ENCODE measurements around the gene HERC2.
"Not testable (repeated sequence)": the region's sequence is repeated elsewhere in the genome, so short reads cannot be mapped to it uniquely, and the experiment has no call there.

Gene HERC2

GRCh38 chr15:28219116-28219515 lies 102.9 kb downstream of the HERC2 start:
- intact Hi-C loops (cut with DNase I; ENCODE audit: low total_unique reads): no loop called here

GRCh38 chr15:28216946-28217546 lies 104.9 kb downstream of the HERC2 start:
- H3K4me1 ChIP-seq; H3K27ac ChIP-seq; DNase-seq; H3K9me3 ChIP-seq; intact Hi-C loops (cut with DNase I; ENCODE audit: low total_unique reads); H3K27me3 ChIP-seq; H3K4me3 ChIP-seq: not testable (repeated sequence)
- H3K36me3 ChIP-seq: peaks cover 41 to 83% (median 61%) of the 10 kb centered on the region in 3 donors

More at GRCh38 chr15:28219116-28219515, 102.9 kb downstream of the HERC2 start:
- H3K27ac ChIP-seq: no peak overlapping the region
- H3K36me3 ChIP-seq: peaks cover 38 to 74% (median 48%) of the 10 kb centered on the region in 3 donors
- H3K27me3 ChIP-seq: no peaks in the 10 kb centered on the region
- DNase-seq: no peak
- no peak for TF ChIP-seq CTCF (IDR thresholded peaks at IDR 0.05)
- no peaks in the 10 kb centered on the region for H3K4me1 ChIP-seq
- H3K4me3 ChIP-seq: no peak overlapping the region
- no peaks in the 10 kb centered on the region for H3K9me3 ChIP-seq

- H3K36me3 ChIP-seq: peaks cover 45 to 83% (median 67%) of the 10 kb centered on the region in 3 donors
- H3K27me3 ChIP-seq; H3K27ac ChIP-seq; intact Hi-C loops (cut with DNase I; ENCODE audit: low total_unique reads); DNase-seq; H3K9me3 ChIP-seq; H3K4me3 ChIP-seq; H3K4me1 ChIP-seq: not testable (repeated sequence)
These were observed 106.5 kb downstream of the HERC2 start for GRCh38 chr15:28215521-28215920.

- H3K27me3 ChIP-seq; DNase-seq; H3K4me3 ChIP-seq; H3K4me1 ChIP-seq; H3K9me3 ChIP-seq; H3K27ac ChIP-seq; intact Hi-C loops (cut with DNase I; ENCODE audit: low total_unique reads): not testable (repeated sequence)
- peaks cover 37 to 77% (median 61%) of the 10 kb centered on the region in 3 donors for H3K36me3 ChIP-seq
These were observed 107.8 kb downstream of the HERC2 start for GRCh38 chr15:28214006-28214790.

- H3K27me3 ChIP-seq; H3K4me1 ChIP-seq; H3K9me3 ChIP-seq; H3K4me3 ChIP-seq; H3K27ac ChIP-seq; DNase-seq; intact Hi-C loops (cut with DNase I; ENCODE audit: low total_unique reads): not testable (repeated sequence)
- H3K36me3 ChIP-seq: peaks cover 29 to 74% (median 55%) of the 10 kb centered on the region in 3 donors
These were observed 108.6 kb downstream of the HERC2 start for GRCh38 chr15:28213393-28213792.

GRCh38 chr15:28208583-28208982 lies 113.4 kb downstream of the HERC2 start:
- no peak for DNase-seq
- Histone ChIP-seq H3K27ac (no peak overlapping the region), H3K4me3 (no peak overlapping the region), H3K27me3 (no peaks in the 10 kb centered on the region), H3K36me3 (peaks cover 10 to 52% (median 27%) of the 10 kb centered on the region in 3 donors), H3K9me3 (no peaks in the 10 kb centered on the region), H3K4me1 (no peaks in the 10 kb centered on the region)
- intact Hi-C loops (cut with DNase I; ENCODE audit: low total_unique reads): no loop called here
- no peak for TF ChIP-seq CTCF (IDR thresholded peaks at IDR 0.05)

GRCh38 chr15:28205640-28206039 lies 116.3 kb downstream of the HERC2 start:
- H3K36me3 ChIP-seq: peaks cover 10 to 36% (median 19%) of the 10 kb centered on the region in 3 donors
- H3K4me1 ChIP-seq; intact Hi-C loops (cut with DNase I; ENCODE audit: low total_unique reads); H3K4me3 ChIP-seq; H3K27me3 ChIP-seq; H3K27ac ChIP-seq; H3K9me3 ChIP-seq; DNase-seq: not testable (repeated sequence)

- peaks cover 17 to 42% (median 20%) of the 10 kb centered on the region in 3 donors for H3K36me3 ChIP-seq
- H3K4me3 ChIP-seq; H3K9me3 ChIP-seq; H3K27me3 ChIP-seq; DNase-seq; H3K27ac ChIP-seq; H3K4me1 ChIP-seq; intact Hi-C loops (cut with DNase I; ENCODE audit: low total_unique reads): not testable (repeated sequence)
These were observed 118.7 kb downstream of the HERC2 start for GRCh38 chr15:28203055-28203828.

GRCh38 chr15:28202124-28202523 lies 119.9 kb downstream of the HERC2 start:
- intact Hi-C loops (cut with DNase I; ENCODE audit: low total_unique reads); H3K4me3 ChIP-seq; H3K9me3 ChIP-seq; H3K27ac ChIP-seq; H3K27me3 ChIP-seq; DNase-seq; H3K4me1 ChIP-seq: not testable (repeated sequence)
- H3K36me3 ChIP-seq: peaks cover 26 to 47% (median 27%) of the 10 kb centered on the region in 3 donors

GRCh38 chr15:28198215-28198614 lies 123.8 kb downstream of the HERC2 start:
- H3K36me3 ChIP-seq: peaks cover 35 to 55% (median 46%) of the 10 kb centered on the region in 3 donors
- H3K27me3 ChIP-seq; H3K4me3 ChIP-seq; DNase-seq; H3K4me1 ChIP-seq; H3K27ac ChIP-seq; H3K9me3 ChIP-seq; intact Hi-C loops (cut with DNase I; ENCODE audit: low total_unique reads): not testable (repeated sequence)

- H3K9me3 ChIP-seq; H3K27me3 ChIP-seq; H3K4me3 ChIP-seq; DNase-seq; H3K27ac ChIP-seq; intact Hi-C loops (cut with DNase I; ENCODE audit: low total_unique reads); H3K4me1 ChIP-seq: not testable (repeated sequence)
- peaks cover 35 to 55% (median 46%) of the 10 kb centered on the region in 3 donors for H3K36me3 ChIP-seq
These were observed 124.3 kb downstream of the HERC2 start for GRCh38 chr15:28197694-28198093.

All from tibial artery (tissue), 4 donors.